ENCODE data around the gene BCLAF1.

DNA sequence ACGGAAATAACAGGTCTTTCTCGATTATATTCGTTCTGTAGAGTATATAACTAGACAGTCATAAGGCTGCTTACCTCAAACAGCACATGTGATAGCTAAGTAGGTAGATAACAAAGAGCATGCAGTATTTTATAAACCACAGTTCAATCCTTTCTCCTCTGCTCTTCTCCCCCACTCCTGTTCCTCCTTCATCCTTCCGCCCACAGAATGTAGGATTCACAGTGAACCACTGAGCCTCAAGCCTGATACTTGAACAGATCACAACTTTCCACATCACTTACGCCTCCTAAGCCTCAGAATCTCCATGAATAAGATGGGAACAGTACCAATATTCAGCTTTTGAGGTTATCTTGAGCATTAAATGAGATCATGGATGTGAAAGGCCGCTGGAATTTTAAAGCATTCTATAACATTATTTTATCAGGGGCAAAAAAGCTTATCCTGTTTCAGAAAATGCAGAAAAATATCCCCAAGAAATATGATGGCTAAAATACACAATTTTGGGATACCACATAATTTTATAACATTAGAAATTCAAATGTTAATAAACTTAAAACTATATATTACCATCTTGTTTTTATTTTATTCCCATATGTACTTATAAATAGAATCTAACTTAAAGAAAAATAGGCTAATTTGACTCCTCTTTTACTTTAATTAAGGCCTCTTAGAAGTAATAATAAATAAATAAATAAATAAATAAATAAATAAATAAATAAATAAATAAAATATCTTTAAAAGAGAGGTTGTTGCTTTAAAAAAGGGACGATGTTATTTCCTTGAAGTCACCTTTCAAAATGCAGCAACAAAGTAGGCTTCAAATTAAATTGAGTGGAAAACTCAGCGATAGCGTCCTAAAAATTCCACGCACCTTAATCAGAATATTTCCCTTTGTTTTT lies 72.9 kb downstream of the BCLAF1 start:
- TF ChIP-seq, protein P1, sequence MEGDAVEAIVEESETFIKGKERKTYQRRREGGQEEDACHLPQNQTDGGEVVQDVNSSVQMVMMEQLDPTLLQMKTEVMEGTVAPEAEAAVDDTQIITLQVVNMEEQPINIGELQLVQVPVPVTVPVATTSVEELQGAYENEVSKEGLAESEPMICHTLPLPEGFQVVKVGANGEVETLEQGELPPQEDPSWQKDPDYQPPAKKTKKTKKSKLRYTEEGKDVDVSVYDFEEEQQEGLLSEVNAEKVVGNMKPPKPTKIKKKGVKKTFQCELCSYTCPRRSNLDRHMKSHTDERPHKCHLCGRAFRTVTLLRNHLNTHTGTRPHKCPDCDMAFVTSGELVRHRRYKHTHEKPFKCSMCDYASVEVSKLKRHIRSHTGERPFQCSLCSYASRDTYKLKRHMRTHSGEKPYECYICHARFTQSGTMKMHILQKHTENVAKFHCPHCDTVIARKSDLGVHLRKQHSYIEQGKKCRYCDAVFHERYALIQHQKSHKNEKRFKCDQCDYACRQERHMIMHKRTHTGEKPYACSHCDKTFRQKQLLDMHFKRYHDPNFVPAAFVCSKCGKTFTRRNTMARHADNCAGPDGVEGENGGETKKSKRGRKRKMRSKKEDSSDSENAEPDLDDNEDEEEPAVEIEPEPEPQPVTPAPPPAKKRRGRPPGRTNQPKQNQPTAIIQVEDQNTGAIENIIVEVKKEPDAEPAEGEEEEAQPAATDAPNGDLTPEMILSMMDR (conservative IDR thresholded peaks at IDR 0.05 in 1 of 2, IDR thresholded peaks at IDR 0.05 in 1 of 2; ENCODE audit: extremely low read depth in 1 of 2, insufficient read depth in 1 of 2, low read depth in 1 of 2, low read length in 2 of 2): no peak
- no peak for TF ChIP-seq EZH2 (IDR thresholded peaks at IDR 0.05; ENCODE audit: borderline replicate concordance, low read length)
